GM19099 (cell line): Measurements from ENCODE around the gene MRPS25.

Experiments
- POLR2A ChIP-seq: IDR thresholded peaks from 3 replicates; pipeline ENCODE4 v1.6.1; 2011; ENCODE audit warnings: low read depth; ENCODE audit not compliant: insufficient read length; ENCODE audit errors: extremely low read depth

MRPS25 gene

GRCh38 chr3:15063238-15063637 lies 1.9 kb downstream of the MRPS25 start:
- no peak for TF ChIP-seq POLR2A

- no peak for TF ChIP-seq POLR2A
Measured at GRCh38 chr3:15060029-15060428, 5.1 kb downstream of the MRPS25 start.

- TF ChIP-seq POLR2A: no peak
Measured at GRCh38 chr3:15056676-15057404, 8.3 kb downstream of the MRPS25 start.

- no peak for TF ChIP-seq POLR2A
Measured at GRCh38 chr3:15055019-15055557, 10.0 kb downstream of the MRPS25 start.

- no peak for TF ChIP-seq POLR2A
Measured at GRCh38 chr3:15053541-15053940, 11.6 kb downstream of the MRPS25 start.

- TF ChIP-seq POLR2A: no peak
Measured at GRCh38 chr3:15052335-15053242, 12.5 kb downstream of the MRPS25 start.

- TF ChIP-seq POLR2A: no peak
Measured at GRCh38 chr3:15051531-15051930, 13.6 kb downstream of the MRPS25 start.

GRCh38 chr3:15050405-15051092 lies 14.6 kb downstream of the MRPS25 start:
- no peak for TF ChIP-seq POLR2A

GRCh38 chr3:15049584-15049983 lies 15.5 kb downstream of the MRPS25 start:
- no peak for TF ChIP-seq POLR2A

GRCh38 chr3:15045667-15046066 lies 19.4 kb downstream of the MRPS25 start:
- TF ChIP-seq POLR2A: no peak

GRCh38 chr3:15044326-15044725 lies 20.8 kb downstream of the MRPS25 start:
- no peak for TF ChIP-seq POLR2A

- no peak for TF ChIP-seq POLR2A
Measured at GRCh38 chr3:15043408-15044171, 21.5 kb downstream of the MRPS25 start.

- TF ChIP-seq POLR2A: no peak
Measured at GRCh38 chr3:15042936-15043335, 22.2 kb downstream of the MRPS25 start.

- TF ChIP-seq POLR2A: no peak
Measured at GRCh38 chr3:15041950-15042349, 23.2 kb downstream of the MRPS25 start.
